HCT116 (cell line): ENCODE results near the gene ADK.

ENCODE experiments used
- CEBPB ChIP-seq: IDR thresholded peaks from 2 replicates; pipeline ENCODE4 v1.6.1; 2012; ENCODE audit warnings: low read depth
- ELF1 ChIP-seq: IDR thresholded peaks from 2 replicates; pipeline ENCODE4 v1.6.1; 2012; ENCODE audit warnings: low read depth, borderline replicate concordance
- EZH2 ChIP-seq: fragments of 200-600 bp; sonication (generic); IDR thresholded peaks from 2 replicates; pipeline ENCODE4 v1.6.1; 2017; ENCODE audit warnings: antibody characterized with exemption, mixed run types
- MAX ChIP-seq: IDR thresholded peaks from 2 replicates; pipeline ENCODE4 v1.6.1; 2012
- POLR2A ChIP-seq: IDR thresholded peaks from 2 replicates; pipeline ENCODE4 v1.7.0; 2011; ENCODE audit warnings: borderline replicate concordance; ENCODE audit not compliant: insufficient read depth, insufficient read length; ENCODE audit errors: extremely low read depth
- POLR2AphosphoS5 ChIP-seq: IDR thresholded peaks from 2 replicates; pipeline ENCODE4 v1.6.1; 2011; ENCODE audit warnings: mild to moderate bottlenecking, low read depth, low read length, moderate library complexity
- RAD21 ChIP-seq: IDR thresholded peaks from 2 replicates; pipeline ENCODE4 v1.6.1; 2012; ENCODE audit warnings: low read depth, mild to moderate bottlenecking
- SP1 ChIP-seq: IDR thresholded peaks from 2 replicates; pipeline ENCODE4 v1.6.1; 2012; ENCODE audit warnings: low read depth
- YY1 ChIP-seq: IDR thresholded peaks from 2 replicates; pipeline ENCODE4 v1.6.1; 2011; ENCODE audit warnings: low read length, low read depth, moderate library complexity, mild to moderate bottlenecking; ENCODE audit not compliant: insufficient replicate concordance; ENCODE audit errors: extremely low read depth
- ZBTB33 ChIP-seq: IDR thresholded peaks from 2 replicates; pipeline ENCODE4 v1.6.1; 2011; ENCODE audit warnings: mild to moderate bottlenecking, low read length, moderate library complexity; ENCODE audit not compliant: insufficient replicate concordance; ENCODE audit errors: extremely low read depth
- ZFX ChIP-seq: fragments of 450-650 bp; IDR thresholded peaks from 2 replicates; pipeline ENCODE4 v1.6.1; 2017
- TF ChIP-seq, protein P1 (sequence below), 3 experiments: fragments of 200-600 bp in 1 of 3; sonication (generic) in 1 of 3; IDR thresholded peaks in 2 of 3; conservative IDR thresholded peaks in 1 of 3; 2 replicates each; pipeline ENCODE4 v1.5.1; 2012 to 2017; ENCODE audit warnings: low read depth in 2 of 3, low read length in 2 of 3, antibody characterized with exemption in 1 of 3, borderline replicate concordance in 1 of 3, control low read depth in 1 of 3, mild to moderate bottlenecking in 1 of 3, mixed read lengths in 1 of 3, mixed run types in 1 of 3, moderate library complexity in 1 of 3; ENCODE audit not compliant: insufficient read depth in 1 of 3

- TF ChIP-seq, protein P1, sequence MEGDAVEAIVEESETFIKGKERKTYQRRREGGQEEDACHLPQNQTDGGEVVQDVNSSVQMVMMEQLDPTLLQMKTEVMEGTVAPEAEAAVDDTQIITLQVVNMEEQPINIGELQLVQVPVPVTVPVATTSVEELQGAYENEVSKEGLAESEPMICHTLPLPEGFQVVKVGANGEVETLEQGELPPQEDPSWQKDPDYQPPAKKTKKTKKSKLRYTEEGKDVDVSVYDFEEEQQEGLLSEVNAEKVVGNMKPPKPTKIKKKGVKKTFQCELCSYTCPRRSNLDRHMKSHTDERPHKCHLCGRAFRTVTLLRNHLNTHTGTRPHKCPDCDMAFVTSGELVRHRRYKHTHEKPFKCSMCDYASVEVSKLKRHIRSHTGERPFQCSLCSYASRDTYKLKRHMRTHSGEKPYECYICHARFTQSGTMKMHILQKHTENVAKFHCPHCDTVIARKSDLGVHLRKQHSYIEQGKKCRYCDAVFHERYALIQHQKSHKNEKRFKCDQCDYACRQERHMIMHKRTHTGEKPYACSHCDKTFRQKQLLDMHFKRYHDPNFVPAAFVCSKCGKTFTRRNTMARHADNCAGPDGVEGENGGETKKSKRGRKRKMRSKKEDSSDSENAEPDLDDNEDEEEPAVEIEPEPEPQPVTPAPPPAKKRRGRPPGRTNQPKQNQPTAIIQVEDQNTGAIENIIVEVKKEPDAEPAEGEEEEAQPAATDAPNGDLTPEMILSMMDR (IDR thresholded peaks at IDR 0.05 in 2 of 3, conservative IDR thresholded peaks at IDR 0.05 in 1 of 3; ENCODE audit: borderline replicate concordance in 1 of 3, insufficient read depth in 1 of 3, low read depth in 2 of 3, low read length in 2 of 3): no peak
- TF ChIP-seq POLR2A (no peak), EZH2 (no peak), ZFX (no peak), RAD21 (no peak), CEBPB (no peak), SP1 (no peak), MAX (no peak), ZBTB33 (no peak), YY1 (no peak), POLR2AphosphoS5 (no peak), ELF1 (no peak)
These were observed 27.2 kb downstream of the ADK start for GRCh38 chr10:74178042-74178791.
